HEK293 (cell line): ENCODE data around the gene TADA1.

Source experiments
- CTCF ChIA-PET: fragments of 350-600 bp; formaldehyde crosslinking; extraction: SDS; loops from one replicate; lab custom pipeline; 2021; ENCODE audit warnings: antibody characterized with exemption; lab: Yijun Ruan, JAX
- POLR2A ChIA-PET: fragments of 300-600 bp; formaldehyde crosslinking; extraction: SDS; loops from one replicate; lab custom pipeline; 2020; ENCODE audit warnings: antibody characterized with exemption, inconsistent platforms; lab: Yijun Ruan, JAX
- H3K27ac ChIP-seq: fragments of 200-500 bp; sonication (Bioruptor generic); 2 replicates; pipeline ENCODE4 v1.5.1; 2014; ENCODE audit warnings: low read depth, low read length, control low read depth, inconsistent platforms; ENCODE audit errors: extremely low read depth
- H3K36me3 ChIP-seq, 2 experiments: fragments of 200-500 bp in 1 of 2; sonication (Bioruptor generic) in 1 of 2; 1 replicate in 1 of 2; 2 replicates in 1 of 2; pipeline ENCODE4 v1.5.1; 2014 to 2017; ENCODE audit warnings: inconsistent platforms in 2 of 2, low read length in 2 of 2; ENCODE audit not compliant: control insufficient read depth in 2 of 2, insufficient read depth in 1 of 2
- H3K4me1 ChIP-seq: fragments of 200-500 bp; sonication (Bioruptor generic); 2 replicates; pipeline ENCODE4 v1.5.1; 2014; ENCODE audit warnings: mild to moderate bottlenecking, low read length, inconsistent platforms; ENCODE audit not compliant: control insufficient read depth, insufficient read depth
- H3K4me3 ChIP-seq: 2 replicates; pipeline ENCODE4 v1.5.1; 2011; ENCODE audit warnings: low read depth, mild to moderate bottlenecking, control low read depth, low read length, moderate library complexity
- H3K9me3 ChIP-seq: fragments of 200-500 bp; sonication (Bioruptor generic); 2 replicates; pipeline ENCODE4 v1.5.1; 2014; ENCODE audit warnings: low read depth, low read length, inconsistent platforms; ENCODE audit not compliant: control insufficient read depth, insufficient read depth
- MZF1 ChIP-seq: fragments of 450-650 bp; formaldehyde crosslinking; IDR thresholded peaks from 2 replicates; pipeline ENCODE4 v1.5.1; 2017; ENCODE audit warnings: missing biosample characterization, missing genetic modification characterization, borderline replicate concordance
- OSR2 ChIP-seq: fragments of 450-650 bp; formaldehyde crosslinking; IDR thresholded peaks from 2 replicates; pipeline ENCODE4 v1.5.1; 2016; ENCODE audit warnings: missing biosample characterization, missing genetic modification characterization
- RBAK ChIP-seq: fragments of 450-650 bp; formaldehyde crosslinking; IDR thresholded peaks from 2 replicates; pipeline ENCODE4 v1.5.1; 2016; ENCODE audit warnings: missing biosample characterization, missing genetic modification characterization
- SETDB1 ChIP-seq: IDR thresholded peaks from one replicate; pipeline ENCODE4 v1.6.1; 2017; ENCODE audit warnings: mild to moderate bottlenecking, low read length, moderate library complexity, mixed read lengths; ENCODE audit not compliant: insufficient read length
- TRIM28 ChIP-seq: IDR thresholded peaks from 2 replicates; pipeline ENCODE4 v1.6.1; 2011; ENCODE audit warnings: low read length, control low read depth, borderline replicate concordance
- WT1 ChIP-seq: fragments of 450-650 bp; formaldehyde crosslinking; IDR thresholded peaks from 2 replicates; pipeline ENCODE4 v1.5.1; 2016; ENCODE audit warnings: missing biosample characterization, missing genetic modification characterization
- ZBTB17 ChIP-seq: fragments of 450-650 bp; formaldehyde crosslinking; IDR thresholded peaks from 2 replicates; pipeline ENCODE4 v1.5.1; 2016; ENCODE audit warnings: missing biosample characterization, missing genetic modification characterization
- ZBTB20 ChIP-seq: fragments of 450-650 bp; formaldehyde crosslinking; IDR thresholded peaks from 2 replicates; pipeline ENCODE4 v1.5.1; 2016; ENCODE audit warnings: missing biosample characterization, missing genetic modification characterization
- ZFHX2 ChIP-seq: fragments of 450-650 bp; formaldehyde crosslinking; conservative IDR thresholded peaks from 2 replicates; pipeline ENCODE4 v1.5.1; 2016; ENCODE audit warnings: missing biosample characterization, missing genetic modification characterization
- ZNF10 ChIP-seq: fragments of 450-650 bp; formaldehyde crosslinking; IDR thresholded peaks from 2 replicates; pipeline ENCODE4 v1.5.1; 2017; ENCODE audit warnings: missing biosample characterization, missing genetic modification characterization
- ZNF133 ChIP-seq: fragments of 450-650 bp; formaldehyde crosslinking; IDR thresholded peaks from 2 replicates; pipeline ENCODE4 v1.5.1; 2016; ENCODE audit warnings: missing biosample characterization, missing genetic modification characterization
- ZNF354C ChIP-seq: fragments of 450-650 bp; formaldehyde crosslinking; IDR thresholded peaks from 2 replicates; pipeline ENCODE4 v1.5.1; 2016; ENCODE audit warnings: missing biosample characterization, missing genetic modification characterization, low read depth, borderline replicate concordance
- ZNF366 ChIP-seq: fragments of 450-650 bp; formaldehyde crosslinking; conservative IDR thresholded peaks from 2 replicates; pipeline ENCODE4 v1.5.1; 2016; ENCODE audit warnings: missing biosample characterization, missing genetic modification characterization
- ZNF48 ChIP-seq: fragments of 450-650 bp; formaldehyde crosslinking; IDR thresholded peaks from 2 replicates; pipeline ENCODE4 v1.5.1; 2016; ENCODE audit warnings: missing biosample characterization, missing genetic modification characterization
- ZNF548 ChIP-seq: fragments of 450-650 bp; formaldehyde crosslinking; IDR thresholded peaks from 2 replicates; pipeline ENCODE4 v1.5.1; 2016; ENCODE audit warnings: missing biosample characterization, missing genetic modification characterization
- ZNF660 ChIP-seq: fragments of 450-650 bp; IDR thresholded peaks from 2 replicates; pipeline ENCODE4 v1.5.1; 2018; ENCODE audit warnings: missing biosample characterization, mild to moderate bottlenecking, missing genetic modification characterization
- ZNF664 ChIP-seq: fragments of 450-650 bp; formaldehyde crosslinking; IDR thresholded peaks from 2 replicates; pipeline ENCODE4 v1.5.1; 2016; ENCODE audit warnings: missing biosample characterization, missing genetic modification characterization
- ZNF776 ChIP-seq: fragments of 450-650 bp; formaldehyde crosslinking; IDR thresholded peaks from 2 replicates; pipeline ENCODE4 v1.5.0; 2017; ENCODE audit warnings: missing biosample characterization, missing genetic modification characterization, borderline replicate concordance
- ZNF830 ChIP-seq: fragments of 450-650 bp; IDR thresholded peaks from 2 replicates; pipeline ENCODE4 v1.5.0; 2018; ENCODE audit warnings: missing biosample characterization, missing genetic modification characterization, low read depth, mild to moderate bottlenecking, moderate library complexity
- ZNF843 ChIP-seq: fragments of 450-650 bp; formaldehyde crosslinking; IDR thresholded peaks from 2 replicates; pipeline ENCODE4 v1.5.1; 2016; ENCODE audit warnings: missing biosample characterization, missing genetic modification characterization
- TF ChIP-seq, protein P1 (sequence below): fragments of 450-650 bp; formaldehyde crosslinking; IDR thresholded peaks from 2 replicates; pipeline ENCODE4 v1.5.1; 2016; ENCODE audit warnings: missing biosample characterization, missing genetic modification characterization, borderline replicate concordance
- TF ChIP-seq, protein P2 (sequence below): fragments of 450-650 bp; formaldehyde crosslinking; conservative IDR thresholded peaks from 2 replicates; pipeline ENCODE4 v1.5.1; 2016; ENCODE audit warnings: low read depth, missing biosample characterization, missing genetic modification characterization

Gene TADA1

DNA sequence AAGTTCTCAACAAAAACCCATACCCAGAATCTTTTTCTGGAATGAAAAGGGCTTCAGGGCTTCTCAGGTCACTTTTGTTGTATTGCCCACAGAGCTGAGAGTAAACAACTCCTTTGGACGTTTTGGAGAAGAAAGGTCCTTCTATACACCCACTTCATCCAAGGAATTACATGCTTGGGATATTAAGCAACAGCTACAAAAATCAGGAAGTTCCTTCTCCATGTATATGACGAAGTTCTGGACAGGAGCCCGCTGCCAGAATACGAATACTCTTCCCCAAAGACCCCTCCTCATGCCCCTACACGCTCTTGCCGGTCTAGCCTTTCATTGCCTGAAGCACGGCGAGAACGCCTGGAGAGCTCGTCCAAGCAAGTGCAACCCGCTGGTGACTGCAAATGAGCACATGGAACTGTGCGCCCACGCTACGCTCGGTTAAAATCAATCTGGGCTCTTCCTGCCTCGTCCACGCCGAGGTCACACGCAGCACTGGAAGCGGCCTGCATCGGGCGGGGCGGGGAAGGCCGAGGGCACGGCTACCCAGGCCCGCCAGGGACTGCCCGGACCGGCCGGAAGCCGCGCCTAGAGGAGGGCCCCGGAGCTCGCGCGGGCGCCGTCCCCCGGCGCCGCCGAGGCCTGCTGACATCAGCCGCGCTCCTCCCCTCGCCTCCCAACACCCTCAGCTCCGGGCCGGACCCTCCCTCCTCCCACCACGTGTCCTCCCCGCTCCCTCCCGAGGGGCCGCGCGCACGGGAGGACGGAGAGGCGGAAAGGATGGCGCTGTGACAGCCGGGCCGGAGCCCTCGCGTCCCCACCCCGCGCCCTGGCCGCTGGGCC lies 37.1 kb downstream of the TADA1 start, which contains the start of gene POGK (continued):
- TF ChIP-seq, protein P1, sequence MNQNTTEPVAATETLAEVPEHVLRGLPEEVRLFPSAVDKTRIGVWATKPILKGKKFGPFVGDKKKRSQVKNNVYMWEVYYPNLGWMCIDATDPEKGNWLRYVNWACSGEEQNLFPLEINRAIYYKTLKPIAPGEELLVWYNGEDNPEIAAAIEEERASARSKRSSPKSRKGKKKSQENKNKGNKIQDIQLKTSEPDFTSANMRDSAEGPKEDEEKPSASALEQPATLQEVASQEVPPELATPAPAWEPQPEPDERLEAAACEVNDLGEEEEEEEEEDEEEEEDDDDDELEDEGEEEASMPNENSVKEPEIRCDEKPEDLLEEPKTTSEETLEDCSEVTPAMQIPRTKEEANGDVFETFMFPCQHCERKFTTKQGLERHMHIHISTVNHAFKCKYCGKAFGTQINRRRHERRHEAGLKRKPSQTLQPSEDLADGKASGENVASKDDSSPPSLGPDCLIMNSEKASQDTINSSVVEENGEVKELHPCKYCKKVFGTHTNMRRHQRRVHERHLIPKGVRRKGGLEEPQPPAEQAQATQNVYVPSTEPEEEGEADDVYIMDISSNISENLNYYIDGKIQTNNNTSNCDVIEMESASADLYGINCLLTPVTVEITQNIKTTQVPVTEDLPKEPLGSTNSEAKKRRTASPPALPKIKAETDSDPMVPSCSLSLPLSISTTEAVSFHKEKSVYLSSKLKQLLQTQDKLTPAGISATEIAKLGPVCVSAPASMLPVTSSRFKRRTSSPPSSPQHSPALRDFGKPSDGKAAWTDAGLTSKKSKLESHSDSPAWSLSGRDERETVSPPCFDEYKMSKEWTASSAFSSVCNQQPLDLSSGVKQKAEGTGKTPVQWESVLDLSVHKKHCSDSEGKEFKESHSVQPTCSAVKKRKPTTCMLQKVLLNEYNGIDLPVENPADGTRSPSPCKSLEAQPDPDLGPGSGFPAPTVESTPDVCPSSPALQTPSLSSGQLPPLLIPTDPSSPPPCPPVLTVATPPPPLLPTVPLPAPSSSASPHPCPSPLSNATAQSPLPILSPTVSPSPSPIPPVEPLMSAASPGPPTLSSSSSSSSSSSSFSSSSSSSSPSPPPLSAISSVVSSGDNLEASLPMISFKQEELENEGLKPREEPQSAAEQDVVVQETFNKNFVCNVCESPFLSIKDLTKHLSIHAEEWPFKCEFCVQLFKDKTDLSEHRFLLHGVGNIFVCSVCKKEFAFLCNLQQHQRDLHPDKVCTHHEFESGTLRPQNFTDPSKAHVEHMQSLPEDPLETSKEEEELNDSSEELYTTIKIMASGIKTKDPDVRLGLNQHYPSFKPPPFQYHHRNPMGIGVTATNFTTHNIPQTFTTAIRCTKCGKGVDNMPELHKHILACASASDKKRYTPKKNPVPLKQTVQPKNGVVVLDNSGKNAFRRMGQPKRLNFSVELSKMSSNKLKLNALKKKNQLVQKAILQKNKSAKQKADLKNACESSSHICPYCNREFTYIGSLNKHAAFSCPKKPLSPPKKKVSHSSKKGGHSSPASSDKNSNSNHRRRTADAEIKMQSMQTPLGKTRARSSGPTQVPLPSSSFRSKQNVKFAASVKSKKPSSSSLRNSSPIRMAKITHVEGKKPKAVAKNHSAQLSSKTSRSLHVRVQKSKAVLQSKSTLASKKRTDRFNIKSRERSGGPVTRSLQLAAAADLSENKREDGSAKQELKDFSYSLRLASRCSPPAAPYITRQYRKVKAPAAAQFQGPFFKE (tag by site-specific recombination) = no peak
- TF ChIP-seq ZNF830 (tag by site-specific recombination) (no peak), TRIM28 (peak; percentile 49; the same call in 1 of the 2 replicates), RBAK (no peak), OSR2 (no peak), ZNF843 (tag by site-specific recombination) (no peak), ZNF48 (tag by site-specific recombination) (no peak), ZNF366 (tag by site-specific recombination) (no peak), ZNF776 (tag by site-specific recombination) (no peak)
- TF ChIP-seq, protein P2, sequence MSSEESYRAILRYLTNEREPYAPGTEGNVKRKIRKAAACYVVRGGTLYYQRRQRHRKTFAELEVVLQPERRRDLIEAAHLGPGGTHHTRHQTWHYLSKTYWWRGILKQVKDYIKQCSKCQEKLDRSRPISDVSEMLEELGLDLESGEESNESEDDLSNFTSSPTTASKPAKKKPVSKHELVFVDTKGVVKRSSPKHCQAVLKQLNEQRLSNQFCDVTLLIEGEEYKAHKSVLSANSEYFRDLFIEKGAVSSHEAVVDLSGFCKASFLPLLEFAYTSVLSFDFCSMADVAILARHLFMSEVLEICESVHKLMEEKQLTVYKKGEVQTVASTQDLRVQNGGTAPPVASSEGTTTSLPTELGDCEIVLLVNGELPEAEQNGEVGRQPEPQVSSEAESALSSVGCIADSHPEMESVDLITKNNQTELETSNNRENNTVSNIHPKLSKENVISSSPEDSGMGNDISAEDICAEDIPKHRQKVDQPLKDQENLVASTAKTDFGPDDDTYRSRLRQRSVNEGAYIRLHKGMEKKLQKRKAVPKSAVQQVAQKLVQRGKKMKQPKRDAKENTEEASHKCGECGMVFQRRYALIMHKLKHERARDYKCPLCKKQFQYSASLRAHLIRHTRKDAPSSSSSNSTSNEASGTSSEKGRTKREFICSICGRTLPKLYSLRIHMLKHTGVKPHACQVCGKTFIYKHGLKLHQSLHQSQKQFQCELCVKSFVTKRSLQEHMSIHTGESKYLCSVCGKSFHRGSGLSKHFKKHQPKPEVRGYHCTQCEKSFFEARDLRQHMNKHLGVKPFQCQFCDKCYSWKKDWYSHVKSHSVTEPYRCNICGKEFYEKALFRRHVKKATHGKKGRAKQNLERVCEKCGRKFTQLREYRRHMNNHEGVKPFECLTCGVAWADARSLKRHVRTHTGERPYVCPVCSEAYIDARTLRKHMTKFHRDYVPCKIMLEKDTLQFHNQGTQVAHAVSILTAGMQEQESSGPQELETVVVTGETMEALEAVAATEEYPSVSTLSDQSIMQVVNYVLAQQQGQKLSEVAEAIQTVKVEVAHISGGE (tag by site-specific recombination) = peak; percentile 87

DNA sequence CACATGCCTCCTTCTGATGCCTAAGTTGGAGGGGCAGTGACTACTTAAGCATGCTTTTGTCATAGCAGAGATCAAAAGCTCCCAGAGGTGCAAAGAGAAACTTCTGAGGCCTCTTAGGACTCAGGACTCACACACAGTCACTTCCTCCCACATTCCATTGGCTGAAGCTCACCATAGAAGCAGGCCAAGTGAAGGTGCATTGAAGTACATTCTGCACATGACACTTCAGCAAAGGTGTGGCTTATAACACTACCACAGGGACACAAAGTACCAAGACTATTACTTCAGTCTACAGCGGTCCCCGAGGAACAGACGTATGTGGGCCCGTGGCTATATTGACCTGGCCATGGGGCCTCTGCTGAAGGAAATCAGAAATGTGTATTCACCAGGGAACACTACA lies 39.3 kb downstream of the TADA1 start:
- no peaks in the 10 kb centered on the region for H3K9me3 ChIP-seq
- H3K4me3 ChIP-seq = no peak overlapping the region
- no peak for TF ChIP-seq ZFHX2 (tag by site-specific recombination)
- TF ChIP-seq ZBTB20 (tag by site-specific recombination) = no peak
- no peak for TF ChIP-seq MZF1
- TF ChIP-seq ZNF10 (tag by site-specific recombination) = no peak
- no peak for TF ChIP-seq ZNF660 (tag by site-specific recombination)
- no peak for TF ChIP-seq ZNF664 (tag by site-specific recombination)
- TF ChIP-seq ZNF548 (tag by site-specific recombination) = no peak
- TF ChIP-seq WT1 (tag by site-specific recombination) = no peak
- TF ChIP-seq ZNF354C = no peak
- TF ChIP-seq ZNF133 (tag by site-specific recombination) = no peak
- no peak for TF ChIP-seq SETDB1
- no peak for TF ChIP-seq ZBTB17 (tag by site-specific recombination)
- ChIA-PET POLR2A (no interaction called here), CTCF (interaction anchor here (0.6 kb wide), 2 partner anchors 8 to 358 kb away, joined by 3 read pairs; no protein-coding TSS in a partner anchor)
- H3K4me1 ChIP-seq = no peaks in the 10 kb centered on the region
- peaks cover 0 to 11% of the 10 kb centered on the region in 2 experiments; a peak in 1 of 3 replicates for H3K36me3 ChIP-seq
- H3K27ac ChIP-seq = no peak overlapping the region
